Natural killer cell (primary cell): ENCODE data around the gene LAIR2. TPM values are rescaled to one million over a fixed set of nuclear protein-coding genes. Genes with fewer than 3 reads are reported as not detected.
A peak's percentile ranks its signal among the peaks of the same experiment; 100 is the strongest.

Experiments
- ATAC-seq, 3 donors: fragments of 150-1000 bp in 2 of 3; fragments of 200-7000 bp in 1 of 3; cut with Tn5 transposase; 1 replicate in 1 of 3; 2 replicates in 2 of 3; pipeline ENCODE4 v1.10.0; 2021; ENCODE audit warnings: mild to moderate bottlenecking in 2 of 3, moderate library complexity in 2 of 3
- DNase-seq, 2 donors: peaks; one replicate each; pipeline versions ENCODE4 v3.0.0 to v3.0.0-alpha.2; 2013 to 2021; ENCODE audit warnings: mixed read lengths in 1 of 2
- H3K27ac ChIP-seq: one replicate; pipeline ENCODE4 v1.5.1; 2013; ENCODE audit warnings: mild to moderate bottlenecking, low read length
- H3K27me3 ChIP-seq: one replicate; pipeline ENCODE4 v1.6.1; 2013; ENCODE audit warnings: low read length; ENCODE audit not compliant: control insufficient read depth, insufficient read depth
- H3K36me3 ChIP-seq: one replicate; pipeline ENCODE4 v1.6.1; 2013; ENCODE audit warnings: low read length; ENCODE audit not compliant: control insufficient read depth, insufficient read depth
- H3K4me1 ChIP-seq: one replicate; pipeline ENCODE4 v1.6.1; 2013; ENCODE audit warnings: low read length; ENCODE audit not compliant: control insufficient read depth, insufficient read depth
- H3K4me3 ChIP-seq: one replicate; pipeline ENCODE4 v1.5.1; 2013; ENCODE audit warnings: low read length
- H3K9me3 ChIP-seq: one replicate; pipeline ENCODE4 v1.6.1; 2013; ENCODE audit warnings: low read length; ENCODE audit not compliant: control insufficient read depth, insufficient read depth
- H3K27ac Mint-ChIP-seq, 2 donors: one replicate each; pipeline ENCODE4 v1.8.0; 2022; ENCODE audit warnings: mild to moderate bottlenecking in 2 of 2, mixed read lengths in 2 of 2, moderate library complexity in 1 of 2
- H3K27me3 Mint-ChIP-seq, 2 donors: one replicate each; pipeline ENCODE4 v1.8.0; 2022; ENCODE audit warnings: low read depth in 2 of 2, mixed read lengths in 2 of 2
- H3K36me3 Mint-ChIP-seq: one replicate; pipeline ENCODE4 v1.8.0; 2022; ENCODE audit warnings: mixed read lengths
- H3K4me1 Mint-ChIP-seq, 2 donors: one replicate each; pipeline ENCODE4 v1.8.0; 2022; ENCODE audit warnings: mixed read lengths in 2 of 2
- H3K4me3 Mint-ChIP-seq: one replicate; pipeline ENCODE4 v1.8.0; 2022; ENCODE audit warnings: mild to moderate bottlenecking, moderate library complexity, mixed read lengths
- H3K9me3 Mint-ChIP-seq, 2 donors: one replicate each; pipeline ENCODE4 v1.8.0; 2022; ENCODE audit warnings: mixed read lengths in 2 of 2
- CTCF ChIP-seq: fragments of 200-600 bp; IDR thresholded peaks from one replicate; pipeline ENCODE4 v1.8.0; 2022; ENCODE audit warnings: antibody characterized with exemption
- WGBS: methylation state at CpG from one replicate; pipeline ENCODE4 v1.1.7; 2013; ENCODE audit warnings: missing lambda C conversion rate; ENCODE audit not compliant: insufficient coverage; 5-methylcytosine and 5-hydroxymethylcytosine counted together
- intact Hi-C: fragments of 100-400 bp; cut with micrococcal nuclease; formaldehyde crosslinking; loops from one replicate; pipeline ENCODE4 v1.14.2; 2022
- total RNA-seq, 4 donors: library from RNA; stranded (reverse); fragments of 120-200 nt in 1 of 4; gene quantifications; one replicate each; pipeline versions ENCODE4 v1.2.3 to v1.2.4, GENCODE V29; 2013 to 2022

Gene LAIR2
- total RNA-seq, 3 donors from 2014 or later (not counting 1 experiment from before 2014, with no cell fraction given): 44.1 to 67.7 (median 53.3) TPM

GRCh38 chr19:54549224-54549623 lies 46.6 kb downstream of the LAIR2 start:
- peaks cover 4% of the 10 kb centered on the region for H3K36me3 Mint-ChIP-seq
- Histone ChIP-seq H3K27ac (no peak overlapping the region), H3K4me1 (peaks cover 24% of the 10 kb centered on the region), H3K27me3 (peaks cover 12% of the 10 kb centered on the region), H3K36me3 (no peaks in the 10 kb centered on the region), H3K9me3 (no peaks in the 10 kb centered on the region), H3K4me3 (no peak overlapping the region)
- H3K27ac Mint-ChIP-seq: no peak overlapping the region
- no peak for DNase-seq
- 81% methylated on average over 14 of the region's 14 CpGs for WGBS
- intact Hi-C loops: no loop called here
- H3K4me3 Mint-ChIP-seq: no peak overlapping the region
- peaks cover 25 to 34% of the 10 kb centered on the region in 2 donors for H3K4me1 Mint-ChIP-seq
- H3K9me3 Mint-ChIP-seq: no peaks in the 10 kb centered on the region
- TF ChIP-seq CTCF: no peak
- no peak for ATAC-seq
- peaks cover 23 to 34% of the 10 kb centered on the region in 2 donors for H3K27me3 Mint-ChIP-seq

DNA sequence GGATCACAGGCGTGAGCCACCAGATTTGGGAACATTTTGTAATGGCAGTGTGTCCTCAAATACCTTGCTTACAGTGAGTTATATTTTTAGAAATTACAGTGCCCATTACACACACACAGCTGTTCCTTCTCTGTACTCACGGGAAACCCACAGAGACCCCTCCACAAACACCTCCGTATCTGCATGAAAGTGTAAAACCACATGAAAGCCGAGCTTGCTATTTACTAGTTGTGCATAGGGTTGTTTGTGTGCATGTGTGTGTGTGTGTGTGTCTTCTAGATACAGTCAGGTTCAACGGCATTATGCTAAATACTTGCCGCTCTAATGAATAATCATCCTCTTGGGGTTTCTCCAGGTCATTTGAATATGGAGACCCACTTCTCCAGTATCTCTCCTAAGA lies 48.7 kb downstream of the LAIR2 start:
- H3K4me1 Mint-ChIP-seq: peaks cover 18 to 22% of the 10 kb centered on the region in 2 donors
- peak overlapping the region; percentile 67 for H3K4me3 Mint-ChIP-seq
- peak overlapping the region; percentile 47 to 78 for H3K27ac Mint-ChIP-seq
- ATAC-seq (peak; percentile 86 to 98 (median 90)), DNase-seq (peak; percentile 69 to 76)
- Histone ChIP-seq H3K27me3 (peaks cover 12% of the 10 kb centered on the region), H3K4me1 (peaks cover 24% of the 10 kb centered on the region), H3K27ac (no peak overlapping the region), H3K4me3 (no peak overlapping the region), H3K36me3 (no peaks in the 10 kb centered on the region), H3K9me3 (no peaks in the 10 kb centered on the region)
- intact Hi-C loops: loop anchor here (1.0 to 5.0 kb wide), 4 partner anchors 9 to 69 kb away; no protein-coding TSS in a partner anchor
- no peaks in the 10 kb centered on the region for H3K36me3 Mint-ChIP-seq
- H3K27me3 Mint-ChIP-seq: peaks cover 25 to 34% of the 10 kb centered on the region in 2 donors
- no peaks in the 10 kb centered on the region for H3K9me3 Mint-ChIP-seq
- WGBS: 15% methylated on average over 3 of the region's 6 CpGs
- no peak for TF ChIP-seq CTCF

GRCh38 chr19:54551950-54552912 lies 49.6 kb downstream of the LAIR2 start:
- H3K4me1 Mint-ChIP-seq: peaks cover 18 to 22% of the 10 kb centered on the region in 2 donors
- no peak for TF ChIP-seq CTCF
- DNase-seq (peak in 1 of 2 donors; percentile 21), ATAC-seq (peak; percentile 2 to 19 (median 7))
- H3K4me3 Mint-ChIP-seq: no peak overlapping the region
- Histone ChIP-seq H3K36me3 (no peaks in the 10 kb centered on the region), H3K9me3 (no peaks in the 10 kb centered on the region), H3K27me3 (peaks cover 15% of the 10 kb centered on the region), H3K4me3 (no peak overlapping the region), H3K27ac (no peak overlapping the region), H3K4me1 (peaks cover 24% of the 10 kb centered on the region)
- H3K36me3 Mint-ChIP-seq: no peaks in the 10 kb centered on the region
- intact Hi-C loops: loop anchor here (1.0 to 5.0 kb wide), 4 partner anchors 10 to 70 kb away; no protein-coding TSS in a partner anchor
- H3K9me3 Mint-ChIP-seq: no peaks in the 10 kb centered on the region
- peak overlapping the region in 1 of 2 donors; percentile 78 for H3K27ac Mint-ChIP-seq
- WGBS: 56% methylated on average over 22 of the region's 22 CpGs
- peaks cover 24 to 28% of the 10 kb centered on the region in 2 donors for H3K27me3 Mint-ChIP-seq
